GM21717 (cell line): ENCODE data around the gene COLEC12.

Experiments
- ATAC-seq: cut with Tn5 transposase; IDR thresholded peaks from one replicate; pipeline ENCODE4 v1.9.1; 2021; ENCODE audit warnings: mild to moderate bottlenecking, moderate library complexity; ENCODE audit not compliant: unreplicated experiment

The COLEC12 gene

DNA sequence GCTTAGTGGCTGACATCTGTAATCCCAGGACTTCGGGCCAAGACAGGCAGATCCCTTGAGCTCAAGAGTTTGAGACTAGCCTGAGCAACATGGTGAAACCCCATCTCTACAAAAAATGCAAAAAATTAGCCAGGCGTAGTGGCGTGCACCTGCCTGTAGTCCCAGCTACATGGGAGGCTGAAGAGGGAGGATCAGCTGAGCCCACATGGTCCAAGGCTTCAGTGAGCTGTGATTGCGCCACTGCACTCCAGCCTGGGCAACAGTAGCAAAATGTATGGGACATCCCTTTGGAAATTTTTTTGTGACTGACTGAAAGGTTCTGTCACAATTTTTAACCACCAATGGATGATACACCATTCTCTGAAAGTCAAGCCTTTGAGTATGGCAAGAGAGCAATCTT lies 6.3 kb upstream of the COLEC12 start:
- no peak for ATAC-seq

DNA sequence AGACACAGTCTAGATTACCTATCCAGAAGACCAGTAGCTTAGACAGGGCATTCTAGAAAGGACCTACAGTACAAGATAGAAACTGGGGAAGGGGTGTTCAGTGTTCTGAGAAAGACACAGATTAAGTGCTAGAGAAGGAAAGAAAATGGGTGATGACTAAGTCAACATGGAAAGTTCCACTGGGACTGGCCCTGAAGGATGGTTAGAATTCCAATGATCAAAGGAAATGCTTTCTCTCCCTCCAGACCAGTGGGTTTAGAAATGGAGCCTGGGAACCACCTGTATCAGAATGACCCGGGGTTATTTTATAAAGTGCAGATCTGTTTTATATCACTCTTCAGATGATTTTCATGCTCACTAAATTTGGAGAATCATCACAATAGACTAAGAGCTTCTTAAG lies 5.8 kb upstream of the COLEC12 start:
- ATAC-seq = no peak

DNA sequence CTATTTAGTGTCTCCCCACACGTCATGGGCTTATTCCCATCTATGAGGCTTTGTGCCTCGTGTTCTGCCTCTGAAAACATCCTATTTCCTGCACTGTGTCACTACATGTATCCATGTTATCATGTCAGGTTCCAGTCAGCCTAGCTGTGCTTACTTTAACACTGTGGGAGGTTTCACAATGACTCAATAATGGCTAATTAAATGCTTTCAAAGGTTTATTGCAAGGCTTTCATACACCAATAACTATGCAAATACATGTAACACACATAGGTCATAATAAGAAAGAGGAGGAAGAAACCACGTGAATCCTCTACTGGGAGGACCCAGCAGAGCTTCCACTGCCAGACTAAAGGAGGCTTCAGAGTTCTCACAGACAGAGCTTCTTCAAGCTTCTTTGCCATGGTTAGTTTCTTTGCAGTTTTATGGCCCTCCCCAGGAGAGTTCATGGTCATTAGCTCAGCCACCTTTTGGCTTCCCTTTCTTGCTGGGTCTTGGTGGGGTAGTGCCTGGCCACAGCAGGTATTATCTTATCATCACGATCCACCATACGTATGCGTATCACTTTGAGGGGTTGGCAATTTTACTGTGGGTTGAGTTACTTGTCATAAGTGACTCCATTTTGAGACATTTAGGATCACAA lies 5.1 kb upstream of the COLEC12 start:
- ATAC-seq = peak; percentile 89

DNA sequence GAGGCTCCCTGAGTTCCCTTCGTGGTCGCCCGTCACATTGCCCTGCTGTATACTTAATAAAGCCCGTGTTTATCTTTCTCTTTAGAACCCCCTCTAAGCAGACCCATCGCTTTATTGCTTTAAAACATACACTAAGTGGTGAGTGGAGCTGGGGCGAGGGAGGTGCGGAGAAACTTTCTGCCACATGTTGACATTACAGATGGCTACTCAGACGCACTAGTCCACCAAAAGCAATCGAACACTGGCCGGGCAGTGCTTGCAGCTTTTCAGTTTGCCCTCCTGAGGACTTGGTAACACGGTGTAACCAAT lies 859 bp upstream of the COLEC12 start:
- no peak for ATAC-seq

DNA sequence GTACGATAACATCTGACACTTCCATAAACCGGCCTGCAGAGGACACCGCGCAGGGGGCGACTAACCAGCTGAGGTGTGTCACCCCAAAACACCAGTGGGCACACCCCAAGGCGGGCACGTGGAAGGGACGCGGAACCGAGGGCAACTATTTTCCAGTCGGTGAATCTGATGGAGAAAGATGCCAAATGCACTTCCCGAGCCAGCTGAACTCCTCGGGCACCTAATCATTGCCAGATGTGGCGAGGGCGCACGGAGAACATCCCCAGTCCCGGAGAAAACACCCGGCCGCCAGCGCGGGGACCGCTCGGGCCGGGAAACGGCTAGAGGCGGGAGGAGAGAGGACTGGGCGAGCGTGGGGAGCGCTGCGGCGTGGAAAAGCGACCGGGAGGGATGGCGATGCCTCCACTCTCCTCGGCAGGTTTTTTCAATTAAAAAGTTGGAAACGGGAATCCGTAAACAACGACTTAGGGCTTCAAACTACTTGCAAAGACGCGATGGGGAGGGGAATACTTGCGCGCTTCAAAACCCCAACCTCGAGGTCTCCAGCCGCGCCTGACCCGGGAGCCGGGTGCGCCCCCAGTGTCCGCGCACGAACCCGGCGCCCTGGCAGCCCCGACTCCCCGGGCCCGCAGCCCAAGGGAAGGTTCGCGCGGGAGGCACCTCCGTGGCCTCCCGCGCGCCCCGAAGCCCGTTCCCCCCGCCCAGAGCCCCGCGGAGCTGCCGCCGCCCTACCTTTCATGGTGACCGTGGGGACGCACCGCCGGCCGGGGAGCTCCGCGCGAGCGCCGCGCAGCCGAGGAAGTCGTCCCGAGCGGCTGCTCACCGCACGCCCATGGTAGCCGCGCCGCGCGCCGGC lies 497 bp downstream of the COLEC12 start:
- ATAC-seq = no peak

DNA sequence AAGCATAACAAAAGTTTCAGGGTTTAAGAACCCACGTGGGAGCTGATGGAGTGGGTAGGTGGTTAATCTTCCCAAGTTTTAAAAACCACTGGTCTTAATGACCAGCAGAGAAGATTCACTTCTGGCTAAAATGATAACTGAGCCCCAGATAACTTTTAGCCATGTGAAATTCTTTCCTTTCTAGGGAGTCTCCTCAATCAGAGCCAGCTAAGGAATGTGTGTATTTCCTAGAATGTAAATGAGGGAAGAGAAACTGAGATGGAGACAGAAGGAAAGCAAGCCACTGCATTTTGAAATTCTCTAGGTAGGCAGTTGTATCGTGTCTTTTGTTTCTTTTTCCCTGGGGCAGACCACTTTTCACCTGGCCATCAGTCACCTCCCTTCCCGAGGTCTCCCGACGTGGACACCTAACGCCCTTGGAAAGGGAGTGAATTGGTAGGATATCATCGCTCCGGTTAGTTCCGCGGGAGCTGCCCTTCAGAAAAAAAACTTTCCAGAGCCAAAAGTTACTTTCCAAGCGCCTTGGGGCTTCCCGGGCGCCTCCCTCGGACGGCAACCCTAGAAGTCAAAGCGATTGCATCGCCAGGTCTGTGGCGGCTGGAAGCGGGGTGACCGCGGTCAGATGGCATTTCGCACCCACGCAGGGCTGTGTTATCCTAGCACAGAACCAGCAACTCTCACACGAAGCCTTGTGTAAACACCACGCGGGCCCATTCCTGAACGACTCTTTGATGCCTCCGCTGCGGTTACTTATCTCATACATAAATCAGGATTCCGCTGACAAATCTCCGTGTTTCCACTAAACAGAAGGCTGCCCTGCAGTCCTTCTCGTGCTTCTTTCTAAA lies 1.3 kb downstream of the COLEC12 start:
- no peak for ATAC-seq

DNA sequence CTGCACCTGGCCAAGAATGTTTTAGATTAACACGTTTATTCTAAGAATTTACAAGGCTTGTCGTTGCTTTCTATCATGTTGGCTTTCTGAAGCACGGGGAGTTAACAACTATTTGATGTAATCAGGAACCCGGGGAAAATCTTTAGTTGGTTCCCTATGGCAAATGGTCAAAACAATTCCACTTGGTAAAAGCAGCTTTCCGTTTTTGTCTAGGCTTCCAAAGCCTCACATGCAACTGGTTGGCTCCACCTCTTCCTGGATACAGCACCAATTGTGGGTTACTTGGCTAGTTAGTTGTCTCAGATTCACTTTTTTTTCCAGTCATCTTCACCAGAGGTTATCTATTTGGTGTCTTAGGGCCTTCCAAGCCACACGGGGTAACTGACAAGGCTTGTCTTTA lies 2.8 kb downstream of the COLEC12 start:
- ATAC-seq = no peak

DNA sequence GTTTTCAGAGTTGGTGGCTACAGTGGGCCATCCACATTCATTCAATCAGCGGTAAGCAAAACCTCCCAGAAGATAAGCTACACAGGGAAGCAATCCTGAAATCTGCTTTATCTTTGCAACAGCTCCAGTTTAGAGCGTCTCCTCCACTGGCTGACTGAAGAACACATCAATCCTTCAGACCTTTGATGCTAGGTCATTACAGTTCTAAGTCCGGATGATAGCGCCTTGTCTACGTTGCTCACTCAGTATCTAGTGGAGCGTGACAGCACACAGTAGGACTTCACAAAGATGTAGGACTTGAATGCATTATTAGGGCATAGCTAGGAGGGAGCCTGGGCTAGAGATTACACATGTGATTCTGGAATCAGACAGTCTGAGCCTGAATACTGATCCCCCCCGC lies 5.0 kb downstream of the COLEC12 start:
- no peak for ATAC-seq

DNA sequence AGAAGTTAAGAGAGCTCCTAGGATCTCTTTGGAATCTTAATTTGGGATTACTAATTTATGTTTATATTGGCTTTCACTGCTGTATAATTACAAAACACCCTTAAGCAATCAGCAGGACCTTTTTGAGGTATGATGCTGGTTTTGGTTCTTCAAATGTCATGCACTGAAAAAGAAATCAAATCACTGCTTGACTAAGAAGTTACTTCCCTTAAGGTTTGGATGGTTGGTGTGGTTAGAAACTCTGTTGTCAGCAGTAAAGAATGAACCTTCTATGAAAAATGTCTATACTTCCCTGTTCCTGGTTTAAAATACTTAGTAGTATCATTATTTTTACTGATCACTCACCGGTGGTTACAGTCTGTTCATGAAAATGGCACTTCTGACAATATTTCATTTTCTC lies 5.5 kb downstream of the COLEC12 start:
- ATAC-seq = peak; percentile 63

DNA sequence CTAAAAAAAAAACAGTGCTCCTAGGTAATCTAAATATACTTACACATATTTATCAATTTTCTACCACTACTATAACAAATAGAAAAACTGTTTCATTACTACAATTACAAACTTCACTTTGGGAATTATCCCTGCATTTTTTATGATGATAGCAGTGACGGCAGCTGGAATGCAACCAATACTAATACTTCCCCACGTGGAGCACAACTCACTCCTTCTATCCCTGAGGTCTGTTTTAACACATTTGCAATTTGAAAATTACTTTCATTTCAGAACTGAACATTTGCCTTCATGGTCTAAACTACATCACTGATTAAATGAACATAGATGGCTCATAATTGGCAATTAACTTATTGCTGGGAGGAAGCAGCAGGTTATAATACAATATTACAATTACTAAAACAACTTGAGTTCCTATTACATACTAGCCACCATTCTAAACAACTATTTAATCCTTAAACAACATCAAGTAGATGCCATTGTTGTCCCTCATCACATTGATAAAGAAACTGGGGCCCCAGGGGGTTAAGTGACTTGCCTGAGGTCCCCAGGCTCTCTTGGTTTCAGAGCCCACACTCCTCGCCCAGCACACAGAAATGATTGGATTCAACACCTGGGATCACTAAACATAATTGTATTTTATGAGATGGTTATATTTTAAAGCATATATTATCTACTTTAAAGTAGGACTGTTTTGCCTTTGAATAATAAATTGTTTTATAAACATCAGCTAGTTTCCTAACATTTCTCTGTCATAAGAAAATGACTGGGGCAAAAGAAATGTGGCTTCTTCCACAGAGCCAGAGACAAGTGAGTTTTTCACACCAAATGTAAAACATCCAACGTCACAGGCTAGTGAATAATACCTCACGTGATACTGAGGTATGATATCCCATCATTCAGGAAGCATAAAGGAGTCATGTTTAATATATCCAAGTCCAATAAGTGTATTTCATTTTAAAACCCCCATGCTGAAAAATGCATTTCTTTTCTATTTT lies 6.2 kb downstream of the COLEC12 start:
- ATAC-seq = no peak

DNA sequence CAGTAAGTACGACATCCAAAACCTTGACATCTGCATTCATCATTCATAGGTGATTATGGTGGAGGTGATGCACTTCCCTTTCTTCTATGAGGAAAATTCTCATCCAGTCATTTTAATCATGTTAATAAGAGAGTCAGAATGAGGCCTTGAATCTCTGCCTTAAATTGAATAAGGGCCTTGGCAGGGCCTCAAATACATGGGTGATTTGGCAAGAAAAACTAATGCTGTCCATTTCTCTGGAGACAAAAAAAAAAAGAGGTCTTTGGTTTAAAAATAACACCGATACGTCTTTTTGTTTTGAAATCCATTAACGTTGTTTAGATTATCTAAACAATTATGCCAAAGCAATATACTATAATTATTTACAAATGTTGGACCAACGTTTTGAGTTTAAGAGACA lies 8.1 kb downstream of the COLEC12 start:
- ATAC-seq = no peak

DNA sequence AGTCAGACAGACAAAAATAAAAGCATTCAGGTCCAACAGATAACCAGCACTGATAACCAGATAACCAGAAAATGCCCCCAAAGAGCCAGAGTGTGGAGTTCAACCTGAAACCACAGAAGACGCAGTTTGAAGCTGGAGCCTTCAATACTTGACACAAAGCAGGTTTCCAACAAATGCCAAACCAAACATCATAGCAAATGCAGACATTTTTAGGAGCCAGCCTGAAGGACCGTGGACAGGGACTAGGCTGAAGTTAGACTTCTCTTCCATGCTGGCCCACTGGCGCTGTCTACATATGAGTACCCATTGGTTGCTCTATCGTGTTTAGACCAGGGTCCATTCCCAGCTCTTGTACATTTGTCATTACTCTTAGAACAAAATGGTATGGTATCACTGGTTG lies 9.9 kb downstream of the COLEC12 start:
- no peak for ATAC-seq

DNA sequence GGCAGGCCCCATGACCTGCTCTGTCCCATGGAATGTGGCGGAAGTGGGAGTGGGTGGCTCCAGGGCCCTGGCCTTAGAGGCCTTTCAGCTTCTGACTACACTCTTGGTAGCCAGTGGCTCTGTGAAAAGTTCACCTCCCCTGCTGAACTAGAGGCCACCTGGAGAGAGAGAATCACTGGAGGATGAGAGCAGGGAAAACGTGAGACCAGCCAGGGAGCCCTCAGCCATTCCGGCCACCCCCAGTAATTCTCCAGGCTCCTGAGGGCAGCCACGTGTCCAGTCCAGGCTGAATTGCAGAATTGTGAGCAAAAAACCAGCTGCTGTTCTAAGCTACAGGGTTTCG lies 10.5 kb downstream of the COLEC12 start:
- ATAC-seq = no peak

DNA sequence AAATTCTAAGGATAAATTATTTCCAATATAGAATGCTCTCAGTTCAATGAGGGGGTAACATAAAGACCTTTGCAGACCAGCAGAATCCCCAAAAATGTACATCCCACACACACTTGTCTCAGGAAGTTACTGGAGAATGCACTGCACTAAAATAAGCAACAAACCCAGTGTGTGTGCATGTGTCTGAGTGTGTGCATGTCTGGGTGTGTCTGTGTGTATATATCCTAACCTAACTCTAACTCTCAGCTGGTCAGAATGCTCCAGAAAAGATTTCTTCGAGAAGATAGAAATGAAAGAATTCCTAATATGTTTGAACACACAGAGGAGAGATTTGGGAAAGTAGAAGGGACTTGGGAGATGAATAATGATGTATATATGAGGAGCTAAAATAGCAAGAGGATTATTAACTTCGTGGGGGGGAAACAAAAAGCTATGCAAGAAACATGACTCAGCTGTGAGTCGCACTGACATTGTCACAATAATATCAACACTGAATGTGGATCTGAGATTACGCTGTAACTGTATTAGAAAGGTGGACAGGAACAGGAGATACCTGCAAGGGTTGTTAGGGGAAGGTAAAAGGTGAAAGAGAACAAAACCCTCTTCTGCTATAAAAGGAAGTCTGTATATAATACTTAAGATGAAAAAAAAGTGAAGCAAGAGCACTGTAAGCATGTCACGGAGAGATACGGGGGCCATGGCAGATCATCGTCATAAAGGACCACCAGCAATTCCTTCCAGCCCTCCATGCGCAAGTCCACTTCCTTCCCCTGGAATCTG lies 11.1 kb downstream of the COLEC12 start:
- ATAC-seq = no peak

DNA sequence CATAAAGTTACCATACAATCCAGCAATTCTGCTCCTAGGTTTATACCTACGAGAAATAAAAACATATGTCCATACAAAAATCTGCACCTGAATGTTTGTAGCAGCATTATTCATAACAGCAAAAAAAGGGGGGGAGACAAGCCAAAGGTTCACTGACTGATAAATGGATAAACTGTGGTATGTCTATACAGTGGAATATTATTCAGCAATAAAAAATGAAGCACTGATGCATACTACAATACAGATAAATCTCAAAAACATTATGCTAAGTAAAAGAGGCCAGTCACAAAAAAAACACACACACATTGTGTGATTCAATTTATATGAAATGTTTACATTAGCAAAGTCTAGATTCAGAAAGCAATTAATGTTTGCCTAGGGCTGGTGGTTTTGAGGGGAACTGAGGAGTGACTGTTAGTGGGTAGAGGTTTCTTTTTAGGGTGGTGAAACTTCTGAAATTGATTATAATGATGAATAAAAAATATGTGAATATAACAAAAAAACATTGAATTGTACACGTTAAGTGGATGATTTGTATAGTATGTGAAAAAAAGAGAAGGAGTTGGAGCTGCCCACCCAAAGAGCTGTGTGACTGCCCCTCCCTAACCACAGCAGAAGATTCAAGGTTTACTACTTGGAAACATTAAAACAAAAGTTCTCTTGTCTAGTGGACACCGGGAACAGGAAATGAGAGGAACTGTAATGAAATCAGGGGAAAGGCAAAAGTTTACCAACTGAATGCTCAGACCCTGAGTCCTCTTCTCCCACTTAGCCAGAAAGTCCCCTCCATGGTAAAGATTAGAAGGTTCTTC lies 13.4 kb downstream of the COLEC12 start:
- no peak for ATAC-seq

DNA sequence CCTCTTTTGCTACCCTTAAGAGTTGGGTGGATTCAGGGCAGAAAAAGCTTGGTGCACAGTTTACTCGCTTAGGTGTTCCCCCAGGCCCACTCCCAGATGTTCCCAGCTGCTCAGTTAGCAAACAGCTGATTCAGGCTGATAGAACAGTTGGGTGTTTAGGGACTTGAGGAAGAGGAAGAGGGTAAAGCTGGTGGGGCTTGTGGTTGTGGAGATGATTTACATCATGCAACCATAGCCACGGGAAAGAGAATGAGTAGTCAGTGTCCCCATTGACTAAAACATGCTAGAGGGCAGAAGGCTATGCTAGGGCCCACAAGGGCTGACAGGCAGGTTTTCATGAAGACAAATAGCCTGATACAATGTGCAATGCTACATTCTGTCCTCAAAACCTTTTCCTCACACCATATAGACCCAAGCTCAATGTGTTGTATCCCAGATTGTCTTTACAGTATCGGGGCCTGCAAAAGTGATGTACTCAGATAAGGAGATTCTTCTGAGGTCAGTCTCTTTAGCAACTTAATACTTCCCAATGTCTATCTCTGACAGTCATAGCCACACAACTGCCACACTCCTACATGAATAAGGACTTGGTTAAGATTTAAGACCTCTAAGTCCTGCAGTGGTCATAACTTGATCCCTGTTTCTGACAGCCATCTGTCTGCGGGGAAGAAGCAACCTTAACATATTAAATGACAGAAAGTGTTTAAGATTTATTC lies 15.6 kb downstream of the COLEC12 start:
- no peak for ATAC-seq

DNA sequence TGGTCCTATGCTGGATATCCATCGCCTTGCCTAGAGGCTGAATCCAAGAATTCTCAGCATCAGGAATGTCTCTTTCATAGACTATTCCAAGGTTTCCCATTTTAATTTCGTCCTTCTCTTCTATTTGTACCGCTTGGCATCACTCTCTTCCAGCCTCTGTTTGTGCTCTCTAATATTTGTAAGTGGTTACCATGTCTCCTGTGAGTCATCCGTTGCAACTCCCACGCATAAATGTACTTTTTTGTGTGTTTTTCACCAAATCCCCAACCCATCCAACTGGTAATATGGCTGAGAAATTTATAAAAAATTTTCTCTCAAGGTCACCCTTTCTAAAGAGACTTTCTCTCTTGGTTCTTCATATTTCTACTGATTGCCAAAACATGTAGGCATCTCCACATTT lies 21.8 kb downstream of the COLEC12 start:
- no peak for ATAC-seq

DNA sequence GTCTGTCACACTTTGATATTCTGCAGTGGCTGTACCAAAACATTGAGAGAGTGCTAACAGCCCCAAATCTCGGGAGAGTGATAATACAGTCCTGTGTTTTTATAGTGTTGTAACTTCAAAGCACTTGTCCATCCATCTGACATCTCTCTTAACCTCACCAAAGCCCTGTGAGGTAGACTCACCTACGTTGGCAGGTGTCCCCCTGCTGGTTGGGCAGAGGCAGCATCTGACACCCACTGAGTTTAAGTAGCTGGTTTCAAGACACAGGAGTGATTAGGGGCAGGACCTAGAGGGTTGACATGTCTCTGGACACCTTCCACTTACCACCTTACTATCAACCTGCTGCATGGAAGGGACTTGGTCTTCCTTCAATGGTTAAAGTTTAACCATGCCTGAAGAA lies 22.9 kb downstream of the COLEC12 start:
- no peak for ATAC-seq

DNA sequence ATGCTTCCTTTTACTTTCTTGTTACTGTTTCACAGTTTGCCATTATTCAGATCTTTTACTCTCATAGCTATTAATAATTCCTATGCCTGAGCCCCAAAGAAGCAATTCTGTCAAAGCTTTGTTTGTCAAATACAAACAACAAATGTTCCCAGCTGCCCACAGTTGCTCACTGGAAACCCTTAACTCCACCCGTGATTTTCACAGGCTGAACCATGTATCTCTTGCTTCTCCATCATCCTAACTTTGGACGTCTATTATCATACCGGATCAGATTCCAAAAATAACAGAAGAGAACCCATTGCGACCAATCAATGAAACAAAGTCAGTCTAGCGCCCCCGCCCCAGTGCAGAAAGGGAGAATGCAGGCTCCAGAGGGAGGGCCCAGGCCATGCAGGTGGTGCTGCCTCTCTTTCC lies 24.2 kb downstream of the COLEC12 start:
- ATAC-seq = no peak
